Mesangial cell (primary cell): Measurements from ENCODE around the gene RSPO4. TPM values are rescaled to one million over a fixed set of nuclear protein-coding genes. Genes with fewer than 3 reads are reported as not detected.

Source experiments
- total RNA-seq: library from RNA; depleted of rRNA; stranded (reverse); fragments of >200 nt; gene quantifications from 2 replicates; pipeline ENCODE4 v1.2.3, GENCODE V29; 2015

Gene RSPO4
- 0.13 and 0.16 TPM in 2 replicates for total RNA-seq

GRCh38 chr20:1001911-1002681 is at the start of gene RSPO4:
RSPO4 (minus strand) TSS chr20:1002311; CDS start chr20:1002164, 147 bp downstream.

GRCh38 chr20:916125-916799 is 85.8 kb downstream of the RSPO4 start, which contains the start of gene ANGPT4:
ANGPT4 (minus strand) TSS chr20:916334; CDS start chr20:916214, 120 bp downstream.

Other genes with a start within 250 kb of the RSPO4 start
- not detected in 2 replicates for gene SLC52A3, start 233.8 kb downstream of the RSPO4 start, total RNA-seq
- 5.8 and 10.9 TPM in 2 replicates for gene FAM110A, start 168.6 kb downstream of the RSPO4 start, total RNA-seq
- not detected in 2 replicates for gene ANGPT4, start 86.0 kb downstream of the RSPO4 start, total RNA-seq
- gene PSMF1, start 116.3 kb upstream of the RSPO4 start, total RNA-seq = 73.0 and 147 TPM in 2 replicates
- not detected in 2 replicates for gene TMEM74B, start 182.7 kb upstream of the RSPO4 start, total RNA-seq
- gene C20orf202, start 201.1 kb upstream of the RSPO4 start, total RNA-seq = 0.13 TPM in 1 of 2 replicates, not detected in the other
- not detected in 2 replicates for gene RAD21L1, start 223.7 kb upstream of the RSPO4 start, total RNA-seq